ENCODE data around the gene FNDC10.

DNA sequence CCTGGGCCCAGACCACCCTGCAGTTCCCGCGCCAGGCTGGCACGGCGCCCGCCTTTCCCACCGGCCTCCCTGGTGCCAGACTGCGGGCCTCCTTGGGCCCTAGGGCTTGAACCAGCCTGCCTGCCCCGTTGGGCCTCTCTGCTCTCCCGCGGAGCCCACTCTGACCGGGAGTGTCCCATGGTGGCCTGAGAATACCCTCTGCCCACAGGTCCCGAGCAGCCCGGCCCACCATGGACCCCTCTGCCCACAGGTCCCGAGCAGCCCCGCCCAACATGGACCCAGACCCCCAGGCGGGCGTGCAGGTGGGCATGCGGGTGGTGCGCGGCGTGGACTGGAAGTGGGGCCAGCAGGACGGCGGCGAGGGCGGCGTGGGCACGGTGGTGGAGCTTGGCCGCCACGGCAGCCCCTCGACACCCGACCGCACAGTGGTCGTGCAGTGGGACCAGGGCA is 23.3 kb upstream of the FNDC10 start:
- TF ChIP-seq, protein P1, sequence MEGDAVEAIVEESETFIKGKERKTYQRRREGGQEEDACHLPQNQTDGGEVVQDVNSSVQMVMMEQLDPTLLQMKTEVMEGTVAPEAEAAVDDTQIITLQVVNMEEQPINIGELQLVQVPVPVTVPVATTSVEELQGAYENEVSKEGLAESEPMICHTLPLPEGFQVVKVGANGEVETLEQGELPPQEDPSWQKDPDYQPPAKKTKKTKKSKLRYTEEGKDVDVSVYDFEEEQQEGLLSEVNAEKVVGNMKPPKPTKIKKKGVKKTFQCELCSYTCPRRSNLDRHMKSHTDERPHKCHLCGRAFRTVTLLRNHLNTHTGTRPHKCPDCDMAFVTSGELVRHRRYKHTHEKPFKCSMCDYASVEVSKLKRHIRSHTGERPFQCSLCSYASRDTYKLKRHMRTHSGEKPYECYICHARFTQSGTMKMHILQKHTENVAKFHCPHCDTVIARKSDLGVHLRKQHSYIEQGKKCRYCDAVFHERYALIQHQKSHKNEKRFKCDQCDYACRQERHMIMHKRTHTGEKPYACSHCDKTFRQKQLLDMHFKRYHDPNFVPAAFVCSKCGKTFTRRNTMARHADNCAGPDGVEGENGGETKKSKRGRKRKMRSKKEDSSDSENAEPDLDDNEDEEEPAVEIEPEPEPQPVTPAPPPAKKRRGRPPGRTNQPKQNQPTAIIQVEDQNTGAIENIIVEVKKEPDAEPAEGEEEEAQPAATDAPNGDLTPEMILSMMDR (IDR thresholded peaks at IDR 0.05): no peak
- no peak for TF ChIP-seq EP300 (IDR thresholded peaks at IDR 0.05)
